ENCODE results near the gene MSLN.
"Not testable (repeated sequence)": the region's sequence is repeated elsewhere in the genome, so short reads cannot be mapped to it uniquely, and the experiment has no call there.

MSLN gene

DNA sequence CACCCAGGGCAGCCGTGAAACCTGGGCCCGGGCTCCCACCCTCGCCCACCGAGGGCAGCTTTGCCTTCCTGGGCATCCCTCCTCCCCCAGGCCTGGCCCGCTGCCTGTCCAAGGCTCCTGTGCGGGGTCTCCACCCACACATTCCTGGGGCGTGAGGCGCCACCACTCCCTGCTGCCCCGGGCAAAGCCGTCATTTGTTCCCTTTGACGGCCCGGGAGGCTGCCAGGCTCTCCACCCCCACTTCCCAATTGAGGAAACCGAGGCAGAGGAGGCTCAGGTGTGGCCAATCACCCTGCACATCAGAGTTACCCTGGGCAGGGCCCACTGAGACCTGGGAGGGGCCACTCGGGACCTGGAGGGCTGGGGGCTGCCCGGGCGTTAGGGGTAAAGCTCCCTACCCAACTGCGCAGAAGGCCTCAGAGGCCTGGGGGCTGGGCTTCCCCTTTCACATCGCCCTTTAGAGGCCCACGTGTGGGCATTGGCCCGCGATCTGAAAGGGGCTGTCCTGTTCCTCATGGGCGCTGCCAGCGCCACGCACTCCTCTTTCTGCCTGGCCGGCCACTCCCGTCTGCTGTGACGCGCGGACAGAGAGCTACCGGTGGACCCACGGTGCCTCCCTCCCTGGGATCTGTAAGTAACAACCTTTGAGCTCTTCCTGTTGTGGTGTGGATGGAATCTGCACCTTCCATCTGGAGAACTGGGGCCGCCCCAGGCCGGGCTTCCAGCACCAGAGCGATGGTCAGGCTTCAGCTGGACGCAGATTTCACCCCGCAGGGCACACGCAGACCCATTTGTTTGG, at the start of gene MSLN:
TSS of gene MSLN (plus strand) at position 190 of the 799 bp plus-strand sequence. CDS start 1,947 bp downstream, outside the sequence.
- no peak within 1 kb of the TSS for H3K9ac ChIP-seq (ENCODE audit: low read length)
- no peak within 1 kb of the TSS for H3K27ac ChIP-seq (ENCODE audit: low read depth, low read length)

DNA sequence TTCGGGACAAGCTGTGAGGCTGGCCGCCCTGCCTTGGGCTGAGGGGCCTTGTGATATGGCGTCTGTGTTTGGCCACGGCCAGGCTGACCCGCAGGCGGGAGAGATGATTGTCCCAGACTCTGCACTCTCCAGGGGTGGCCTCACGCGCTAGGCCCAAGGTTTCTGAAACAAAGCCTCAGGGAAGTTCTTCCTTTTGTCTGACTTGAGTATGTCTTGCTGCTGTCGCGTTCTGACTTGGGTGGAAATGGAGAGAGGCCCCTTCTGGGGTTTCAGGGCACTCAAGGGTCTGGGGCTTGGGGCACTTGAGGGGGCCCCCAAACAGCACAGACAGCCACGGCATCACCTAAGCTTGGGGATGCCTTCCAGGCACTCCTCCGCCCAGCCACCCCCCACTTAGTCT, 49.5 kb upstream of the MSLN start:
- Histone ChIP-seq H3K4me3 (ENCODE audit: low read depth, low read length) (no peak overlapping the region), H3K27me3 (ENCODE audit: control insufficient read depth, insufficient read depth, low read length) (peaks cover 62% of the 10 kb centered on the region), H3K27ac (ENCODE audit: low read depth, low read length) (no peak overlapping the region), H3K4me1 (ENCODE audit: control insufficient read depth, insufficient read depth, low read length) (peaks cover 16% of the 10 kb centered on the region), H3K9ac (ENCODE audit: low read length) (no peak overlapping the region), H3K36me3 (ENCODE audit: control insufficient read depth, insufficient read depth, low read length) (no peaks in the 10 kb centered on the region), H3K9me3 (ENCODE audit: control insufficient read depth, insufficient read depth, low read depth, low read length) (no peaks in the 10 kb centered on the region)

More for the DNA sequence above, at the start of gene MSLN:
- Histone ChIP-seq H3K36me3 (ENCODE audit: control insufficient read depth, insufficient read depth, low read length) (no peaks in the 10 kb centered on the region), H3K4me3 (ENCODE audit: low read depth, low read length) (no peak within 1 kb of the TSS), H3K27me3 (ENCODE audit: control insufficient read depth, insufficient read depth, low read length) (no peaks in the 10 kb centered on the region), H3K4me1 (ENCODE audit: control insufficient read depth, insufficient read depth, low read length) (0 out of 2 replicates have a peak, but pooled peaks cover 3% of the 10 kb centered on the region), H3K9me3 (ENCODE audit: control insufficient read depth, insufficient read depth, low read depth, low read length) (no peaks in the 10 kb centered on the region)

- no peak overlapping the region for H3K27ac ChIP-seq (ENCODE audit: low read depth, low read length)
- H3K4me1 ChIP-seq (ENCODE audit: control insufficient read depth, insufficient read depth, low read length), result peaks cover 23% of the 10 kb centered on the region
- H3K27me3 ChIP-seq (ENCODE audit: control insufficient read depth, insufficient read depth, low read length), result peaks cover 60% of the 10 kb centered on the region
- no peaks in the 10 kb centered on the region for H3K9me3 ChIP-seq (ENCODE audit: control insufficient read depth, insufficient read depth, low read depth, low read length)
- no peaks in the 10 kb centered on the region for H3K36me3 ChIP-seq (ENCODE audit: control insufficient read depth, insufficient read depth, low read length)
- H3K4me3 ChIP-seq (ENCODE audit: low read depth, low read length), result no peak overlapping the region
- no peak overlapping the region for H3K9ac ChIP-seq (ENCODE audit: low read length)
Measured at GRCh38 chr16:711548-712320, 48.8 kb upstream of the MSLN start.

DNA sequence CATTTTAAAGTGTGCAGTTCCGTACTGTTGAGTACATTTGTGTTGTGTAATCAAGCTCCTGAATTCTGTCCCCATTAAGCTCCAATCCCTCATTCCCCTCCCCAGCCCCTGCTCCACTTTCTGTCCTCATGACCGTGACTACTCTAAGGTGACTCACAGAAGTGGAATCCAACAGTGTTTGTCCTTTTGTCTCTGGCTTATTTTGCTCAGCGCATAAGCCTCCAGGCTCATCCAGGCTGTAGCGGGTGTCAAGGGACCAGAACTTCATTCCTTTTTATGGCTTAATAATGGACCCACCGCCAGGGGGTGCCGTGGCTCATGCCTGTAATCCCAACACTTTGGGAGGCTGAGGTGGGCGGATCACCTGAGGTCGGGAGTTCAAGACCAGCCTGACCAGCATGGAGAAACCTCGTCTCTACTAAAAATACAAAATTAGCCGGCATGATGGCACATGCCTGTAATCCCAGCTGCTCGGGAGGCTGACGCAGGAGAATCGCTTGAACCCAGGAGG, 47.7 kb upstream of the MSLN start:
- H3K4me1 ChIP-seq (ENCODE audit: control insufficient read depth, insufficient read depth, low read length), result peaks cover 24% of the 10 kb centered on the region
- H3K9me3 ChIP-seq (ENCODE audit: control insufficient read depth, insufficient read depth, low read depth, low read length), result not testable (repeated sequence)
- H3K27me3 ChIP-seq (ENCODE audit: control insufficient read depth, insufficient read depth, low read length), result peaks cover 52% of the 10 kb centered on the region

GRCh38 chr16:714079-714478, 46.5 kb upstream of the MSLN start:
- Histone ChIP-seq H3K9ac (ENCODE audit: low read length) (no peak overlapping the region), H3K27ac (ENCODE audit: low read depth, low read length) (no peak overlapping the region), H3K4me3 (ENCODE audit: low read depth, low read length) (no peak overlapping the region), H3K36me3 (ENCODE audit: control insufficient read depth, insufficient read depth, low read length) (no peaks in the 10 kb centered on the region), H3K9me3 (ENCODE audit: control insufficient read depth, insufficient read depth, low read depth, low read length) (no peaks in the 10 kb centered on the region), H3K27me3 (ENCODE audit: control insufficient read depth, insufficient read depth, low read length) (peaks cover 40% of the 10 kb centered on the region), H3K4me1 (ENCODE audit: control insufficient read depth, insufficient read depth, low read length) (peaks cover 24% of the 10 kb centered on the region)

More for the DNA sequence above, 47.7 kb upstream of the MSLN start:
- not testable (repeated sequence) for H3K36me3 ChIP-seq (ENCODE audit: control insufficient read depth, insufficient read depth, low read length); H3K27ac ChIP-seq (ENCODE audit: low read depth, low read length); H3K4me3 ChIP-seq (ENCODE audit: low read depth, low read length); H3K9ac ChIP-seq (ENCODE audit: low read length)

DNA sequence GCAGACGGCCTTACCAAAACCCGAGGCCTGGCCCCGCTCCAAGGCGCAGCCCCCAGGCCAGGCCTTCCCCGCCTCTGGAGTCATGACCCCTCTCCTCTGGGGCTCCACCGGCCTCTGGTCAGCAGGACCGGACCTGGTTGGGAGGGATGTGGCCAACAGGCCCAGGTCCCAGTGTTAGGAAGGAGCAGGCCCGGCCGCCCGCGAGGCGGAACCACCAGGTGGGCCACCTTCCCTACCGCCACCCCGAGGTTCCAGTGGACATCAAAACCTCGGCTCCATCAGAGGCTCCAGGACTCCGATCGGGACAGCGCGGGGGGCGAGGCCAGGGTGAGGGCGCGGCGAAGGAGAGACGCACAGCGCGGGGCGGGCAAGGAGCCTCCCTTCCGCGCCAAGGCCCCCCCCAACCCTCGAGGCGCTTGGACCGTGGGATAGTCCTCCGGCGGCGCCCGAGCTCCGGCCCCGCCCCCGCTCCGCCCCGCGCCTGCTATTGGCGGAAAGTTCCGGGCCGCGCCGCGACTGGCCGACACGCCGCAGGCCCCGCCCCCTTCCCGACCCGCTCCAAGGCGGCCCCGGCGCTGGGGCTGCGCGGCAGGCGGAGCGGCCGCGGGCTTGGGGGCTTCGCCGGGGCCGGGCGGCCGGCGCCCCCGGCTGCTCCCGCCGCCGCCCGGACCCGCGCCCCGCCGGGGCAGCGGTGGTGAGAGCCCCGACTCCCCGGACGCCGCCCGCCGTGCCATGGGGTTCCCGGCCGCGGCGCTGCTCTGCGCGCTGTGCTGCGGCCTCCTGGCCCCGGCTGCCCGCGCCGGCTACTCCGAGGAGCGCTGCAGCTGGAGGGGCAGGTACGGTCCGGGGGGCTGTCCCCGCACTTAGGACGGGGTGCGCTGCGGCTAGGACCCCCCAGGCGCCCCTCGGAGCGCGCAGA, 45.7 kb upstream of the MSLN start, which contains the start of gene METRN:
TSS of gene METRN (plus strand) at position 561 of the 919 bp plus-strand sequence. CDS start at position 733, 172 bp downstream.
- H3K9me3 ChIP-seq (ENCODE audit: control insufficient read depth, insufficient read depth, low read depth, low read length), result no peaks in the 10 kb centered on the region
- H3K9ac ChIP-seq (ENCODE audit: low read length), result peak within 1 kb of the TSS; percentile 41
- peaks cover 35% of the 10 kb centered on the region for H3K27me3 ChIP-seq (ENCODE audit: control insufficient read depth, insufficient read depth, low read length)
- H3K4me1 ChIP-seq (ENCODE audit: control insufficient read depth, insufficient read depth, low read length), result peaks cover 30% of the 10 kb centered on the region
- no peaks in the 10 kb centered on the region for H3K36me3 ChIP-seq (ENCODE audit: control insufficient read depth, insufficient read depth, low read length)
- H3K27ac ChIP-seq (ENCODE audit: low read depth, low read length), result no peak within 1 kb of the TSS
- peak within 1 kb of the TSS; percentile 68 for H3K4me3 ChIP-seq (ENCODE audit: low read depth, low read length)

GRCh38 chr16:715477-716199, 44.9 kb upstream of the MSLN start:
- Histone ChIP-seq H3K9me3 (ENCODE audit: control insufficient read depth, insufficient read depth, low read depth, low read length) (no peaks in the 10 kb centered on the region), H3K36me3 (ENCODE audit: control insufficient read depth, insufficient read depth, low read length) (no peaks in the 10 kb centered on the region), H3K4me1 (ENCODE audit: control insufficient read depth, insufficient read depth, low read length) (peaks cover 30% of the 10 kb centered on the region), H3K4me3 (ENCODE audit: low read depth, low read length) (peak overlapping the region; percentile 68), H3K27ac (ENCODE audit: low read depth, low read length) (no peak overlapping the region), H3K27me3 (ENCODE audit: control insufficient read depth, insufficient read depth, low read length) (peaks cover 27% of the 10 kb centered on the region), H3K9ac (ENCODE audit: low read length) (peak overlapping the region; percentile 41)

GRCh38 chr16:716200-716568, 44.4 kb upstream of the MSLN start:
- Histone ChIP-seq H3K36me3 (ENCODE audit: control insufficient read depth, insufficient read depth, low read length) (no peaks in the 10 kb centered on the region), H3K9me3 (ENCODE audit: control insufficient read depth, insufficient read depth, low read depth, low read length) (no peaks in the 10 kb centered on the region), H3K4me3 (ENCODE audit: low read depth, low read length) (peak overlapping the region; percentile 68), H3K9ac (ENCODE audit: low read length) (peak overlapping the region; percentile 41), H3K27me3 (ENCODE audit: control insufficient read depth, insufficient read depth, low read length) (peaks cover 22% of the 10 kb centered on the region), H3K27ac (ENCODE audit: low read depth, low read length) (no peak overlapping the region), H3K4me1 (ENCODE audit: control insufficient read depth, insufficient read depth, low read length) (peaks cover 30% of the 10 kb centered on the region)

- Histone ChIP-seq H3K4me3 (ENCODE audit: low read depth, low read length) (0 out of 2 replicates have a peak overlapping the region, but pooled peaks have one; percentile 68), H3K9me3 (ENCODE audit: control insufficient read depth, insufficient read depth, low read depth, low read length) (no peaks in the 10 kb centered on the region), H3K27ac (ENCODE audit: low read depth, low read length) (no peak overlapping the region), H3K36me3 (ENCODE audit: control insufficient read depth, insufficient read depth, low read length) (no peaks in the 10 kb centered on the region), H3K9ac (ENCODE audit: low read length) (no peak overlapping the region), H3K27me3 (ENCODE audit: control insufficient read depth, insufficient read depth, low read length) (peaks cover 22% of the 10 kb centered on the region), H3K4me1 (ENCODE audit: control insufficient read depth, insufficient read depth, low read length) (peaks cover 30% of the 10 kb centered on the region)
Measured at GRCh38 chr16:716768-717325, 43.7 kb upstream of the MSLN start.
